HEK293 (cell line): ENCODE data around the gene GM2A.

ENCODE experiments used
- CTCF ChIA-PET: fragments of 350-600 bp; formaldehyde crosslinking; extraction: SDS; loops from one replicate; lab custom pipeline; 2021; ENCODE audit warnings: antibody characterized with exemption; lab: Yijun Ruan, JAX
- POLR2A ChIA-PET: fragments of 300-600 bp; formaldehyde crosslinking; extraction: SDS; loops from one replicate; lab custom pipeline; 2020; ENCODE audit warnings: antibody characterized with exemption, inconsistent platforms; lab: Yijun Ruan, JAX
- H3K27ac ChIP-seq: fragments of 200-500 bp; sonication (Bioruptor generic); 2 replicates; pipeline ENCODE4 v1.5.1; 2014; ENCODE audit warnings: low read depth, low read length, control low read depth, inconsistent platforms; ENCODE audit errors: extremely low read depth
- H3K36me3 ChIP-seq, 2 experiments: fragments of 200-500 bp in 1 of 2; sonication (Bioruptor generic) in 1 of 2; 1 replicate in 1 of 2; 2 replicates in 1 of 2; pipeline ENCODE4 v1.5.1; 2014 to 2017; ENCODE audit warnings: inconsistent platforms in 2 of 2, low read length in 2 of 2; ENCODE audit not compliant: control insufficient read depth in 2 of 2, insufficient read depth in 1 of 2
- H3K4me1 ChIP-seq: fragments of 200-500 bp; sonication (Bioruptor generic); 2 replicates; pipeline ENCODE4 v1.5.1; 2014; ENCODE audit warnings: mild to moderate bottlenecking, low read length, inconsistent platforms; ENCODE audit not compliant: control insufficient read depth, insufficient read depth
- H3K4me3 ChIP-seq: 2 replicates; pipeline ENCODE4 v1.5.1; 2011; ENCODE audit warnings: low read depth, mild to moderate bottlenecking, control low read depth, low read length, moderate library complexity
- H3K9me3 ChIP-seq: fragments of 200-500 bp; sonication (Bioruptor generic); 2 replicates; pipeline ENCODE4 v1.5.1; 2014; ENCODE audit warnings: low read depth, low read length, inconsistent platforms; ENCODE audit not compliant: control insufficient read depth, insufficient read depth
- HOXD13 ChIP-seq: sonication (generic); formaldehyde crosslinking; IDR thresholded peaks from 2 replicates; pipeline ENCODE4 v1.8.0; 2022; ENCODE audit warnings: missing genetic modification reagents, borderline replicate concordance
- KLF16 ChIP-seq: fragments of 450-650 bp; formaldehyde crosslinking; IDR thresholded peaks from 2 replicates; pipeline ENCODE4 v1.5.1; 2017; ENCODE audit warnings: missing biosample characterization, missing genetic modification characterization
- KLF9 ChIP-seq: fragments of 450-650 bp; formaldehyde crosslinking; IDR thresholded peaks from 2 replicates; pipeline ENCODE4 v1.5.1; 2016; ENCODE audit warnings: missing biosample characterization, missing genetic modification characterization, low read depth
- PRDM1 ChIP-seq: fragments of 450-650 bp; formaldehyde crosslinking; IDR thresholded peaks from 2 replicates; pipeline ENCODE4; 2016; ENCODE audit warnings: missing biosample characterization, missing genetic modification characterization
- SCRT2 ChIP-seq: fragments of 450-650 bp; formaldehyde crosslinking; IDR thresholded peaks from 2 replicates; pipeline ENCODE4 v1.5.1; 2016; ENCODE audit warnings: missing biosample characterization, missing genetic modification characterization
- TCF7L2 ChIP-seq: IDR thresholded peaks from 2 replicates; pipeline ENCODE4 v1.6.1; 2011; ENCODE audit warnings: low read depth, mild to moderate bottlenecking, inconsistent platforms, low read length, moderate library complexity, borderline replicate concordance
- ZBTB21 ChIP-seq: fragments of 450-650 bp; formaldehyde crosslinking; IDR thresholded peaks from 2 replicates; pipeline ENCODE4 v1.5.1; 2017; ENCODE audit warnings: missing biosample characterization, missing genetic modification characterization
- ZFP37 ChIP-seq: fragments of 450-650 bp; formaldehyde crosslinking; IDR thresholded peaks from 2 replicates; pipeline ENCODE4 v1.5.1; 2016; ENCODE audit warnings: missing biosample characterization, missing genetic modification characterization
- ZIC2 ChIP-seq: fragments of 450-650 bp; formaldehyde crosslinking; IDR thresholded peaks from 2 replicates; pipeline ENCODE4 v1.5.1; 2016; ENCODE audit warnings: missing biosample characterization, missing genetic modification characterization
- ZNF112 ChIP-seq: fragments of 450-650 bp; formaldehyde crosslinking; IDR thresholded peaks from 2 replicates; pipeline ENCODE4 v1.5.0; 2017; ENCODE audit warnings: missing biosample characterization, missing genetic modification characterization
- ZNF350 ChIP-seq: fragments of 450-650 bp; formaldehyde crosslinking; IDR thresholded peaks from 2 replicates; pipeline ENCODE4 v1.5.0; 2017; ENCODE audit warnings: missing biosample characterization, mild to moderate bottlenecking, missing genetic modification characterization
- ZNF521 ChIP-seq: fragments of 450-650 bp; formaldehyde crosslinking; IDR thresholded peaks from 2 replicates; pipeline ENCODE4 v1.5.1; 2017; ENCODE audit warnings: missing biosample characterization, mild to moderate bottlenecking, missing genetic modification characterization
- ZNF785 ChIP-seq: fragments of 450-650 bp; formaldehyde crosslinking; IDR thresholded peaks from 2 replicates; pipeline ENCODE4 v1.5.1; 2016; ENCODE audit warnings: missing biosample characterization, missing genetic modification characterization
- ZSCAN16 ChIP-seq: fragments of 450-650 bp; formaldehyde crosslinking; IDR thresholded peaks from 2 replicates; pipeline ENCODE4 v1.5.1; 2016; ENCODE audit warnings: missing biosample characterization, missing genetic modification characterization
- TF ChIP-seq, protein P1 (sequence below): fragments of 450-650 bp; formaldehyde crosslinking; IDR thresholded peaks from 2 replicates; pipeline ENCODE4 v1.5.1; 2016; ENCODE audit warnings: missing biosample characterization, missing genetic modification characterization, low read depth
- TF ChIP-seq, protein P2 (sequence below): fragments of 450-650 bp; formaldehyde crosslinking; IDR thresholded peaks from 2 replicates; pipeline ENCODE4 v1.5.1; 2016; ENCODE audit warnings: missing biosample characterization, missing genetic modification characterization, low read depth
- TF ChIP-seq, protein P3 (sequence below): fragments of 450-650 bp; formaldehyde crosslinking; IDR thresholded peaks from 2 replicates; pipeline ENCODE4 v1.5.1; 2017; ENCODE audit warnings: missing biosample characterization, missing genetic modification characterization
- TF ChIP-seq, protein P4 (sequence below): fragments of 450-650 bp; formaldehyde crosslinking; IDR thresholded peaks from 2 replicates; pipeline ENCODE4 v1.5.1; 2016; ENCODE audit warnings: missing biosample characterization, missing genetic modification characterization

Gene GM2A

DNA sequence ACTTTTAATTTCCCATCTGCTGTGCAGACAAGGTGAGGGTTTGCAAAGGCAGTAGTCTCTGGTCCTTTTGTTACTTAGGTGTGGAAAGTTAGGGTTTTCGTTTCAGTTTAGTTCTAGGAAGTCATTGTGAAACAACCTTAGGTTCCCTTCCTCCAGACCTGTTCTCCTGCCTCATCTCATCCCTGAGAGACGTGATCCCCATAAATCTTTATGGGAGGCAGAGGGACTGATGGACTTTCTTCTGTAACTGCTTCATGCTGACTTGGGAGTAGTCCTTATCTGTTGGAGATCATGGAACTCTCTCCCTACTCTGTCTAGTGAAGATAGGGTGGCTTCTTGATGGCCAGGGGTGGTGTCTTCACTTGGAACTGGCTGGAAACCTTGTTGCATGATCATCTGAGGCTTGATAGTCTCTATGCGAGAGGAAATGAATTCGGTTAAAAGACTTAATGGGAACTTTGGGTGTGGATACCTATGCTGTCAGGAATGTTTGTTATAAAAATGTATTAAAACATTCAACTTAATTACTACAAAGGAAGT lies 7.2 kb upstream of the GM2A start (continued):
- TF ChIP-seq, protein P1, sequence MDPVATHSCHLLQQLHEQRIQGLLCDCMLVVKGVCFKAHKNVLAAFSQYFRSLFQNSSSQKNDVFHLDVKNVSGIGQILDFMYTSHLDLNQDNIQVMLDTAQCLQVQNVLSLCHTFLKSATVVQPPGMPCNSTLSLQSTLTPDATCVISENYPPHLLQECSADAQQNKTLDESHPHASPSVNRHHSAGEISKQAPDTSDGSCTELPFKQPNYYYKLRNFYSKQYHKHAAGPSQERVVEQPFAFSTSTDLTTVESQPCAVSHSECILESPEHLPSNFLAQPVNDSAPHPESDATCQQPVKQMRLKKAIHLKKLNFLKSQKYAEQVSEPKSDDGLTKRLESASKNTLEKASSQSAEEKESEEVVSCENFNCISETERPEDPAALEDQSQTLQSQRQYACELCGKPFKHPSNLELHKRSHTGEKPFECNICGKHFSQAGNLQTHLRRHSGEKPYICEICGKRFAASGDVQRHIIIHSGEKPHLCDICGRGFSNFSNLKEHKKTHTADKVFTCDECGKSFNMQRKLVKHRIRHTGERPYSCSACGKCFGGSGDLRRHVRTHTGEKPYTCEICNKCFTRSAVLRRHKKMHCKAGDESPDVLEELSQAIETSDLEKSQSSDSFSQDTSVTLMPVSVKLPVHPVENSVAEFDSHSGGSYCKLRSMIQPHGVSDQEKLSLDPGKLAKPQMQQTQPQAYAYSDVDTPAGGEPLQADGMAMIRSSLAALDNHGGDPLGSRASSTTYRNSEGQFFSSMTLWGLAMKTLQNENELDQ (tag by site-specific recombination) = no peak
- no peak for TF ChIP-seq ZNF785 (tag by site-specific recombination)

DNA sequence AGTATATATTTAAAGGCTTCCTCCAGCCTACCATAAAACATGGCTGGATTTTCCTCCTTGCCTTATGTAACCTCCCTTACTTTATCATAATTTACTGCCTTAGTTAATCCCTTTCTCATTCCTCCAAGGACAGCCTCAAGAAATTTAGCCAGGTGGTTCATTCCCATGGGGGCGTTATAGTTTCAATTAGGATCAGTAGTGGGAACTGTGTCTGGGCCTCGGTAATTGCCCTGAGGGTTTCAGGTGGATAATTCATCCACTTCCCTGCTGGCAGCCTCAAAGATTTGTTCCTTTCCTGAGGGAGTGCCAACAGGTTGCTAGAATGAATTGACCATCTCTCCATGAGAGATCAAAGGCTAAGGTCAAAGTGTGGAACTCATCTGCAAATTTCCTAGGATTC lies 4.3 kb upstream of the GM2A start:
- no peaks in the 10 kb centered on the region for H3K9me3 ChIP-seq
- H3K36me3 ChIP-seq = no peaks in the 10 kb centered on the region
- no peak overlapping the region for H3K27ac ChIP-seq
- no peak overlapping the region for H3K4me3 ChIP-seq
- TF ChIP-seq SCRT2 = peak; percentile 49; the same call in 1 of the 2 replicates
- TF ChIP-seq ZBTB21 (tag by site-specific recombination) = no peak
- POLR2A ChIA-PET = interaction anchor here (1.3 kb wide), 1 partner anchor 25 kb away, joined by 4 read pairs; the partner anchor contains the start of gene CCDC69
- CTCF ChIA-PET = interaction anchor here (0.7 to 1.6 kb wide), 2 partner anchors 10 to 403 kb away, joined by 3 read pairs; no protein-coding TSS in a partner anchor
- H3K4me1 ChIP-seq = peaks cover 3% of the 10 kb centered on the region; the same call in 1 of the 2 replicates

DNA sequence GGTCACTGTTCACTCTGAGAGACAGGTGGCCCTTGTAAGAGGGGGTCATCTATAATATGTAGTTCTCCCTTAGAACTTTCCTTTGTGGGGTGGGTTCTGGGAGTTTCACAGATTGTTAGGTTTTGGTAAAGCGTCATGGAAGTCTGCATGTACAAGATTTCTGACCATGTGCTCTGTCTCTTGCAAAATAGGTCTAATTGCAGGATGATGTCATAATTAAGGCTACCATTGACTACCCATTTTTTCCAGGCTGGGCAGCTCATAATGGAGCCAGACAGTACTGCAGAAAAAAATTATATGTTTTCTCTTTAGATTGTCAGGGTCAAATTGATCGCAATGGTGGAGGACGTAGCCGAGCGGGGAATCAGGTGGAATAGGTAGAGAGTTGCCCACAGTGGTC lies 3.7 kb upstream of the GM2A start:
- ChIA-PET POLR2A (interaction anchor here (1.3 kb wide), 1 partner anchor 25 kb away, joined by 4 read pairs; the partner anchor contains the start of gene CCDC69), CTCF (no interaction called here)
- Histone ChIP-seq H3K36me3 (no peaks in the 10 kb centered on the region), H3K9me3 (no peaks in the 10 kb centered on the region), H3K4me3 (no peak overlapping the region), H3K27ac (no peak overlapping the region), H3K4me1 (peaks cover 3% of the 10 kb centered on the region; the same call in 1 of the 2 replicates)
- TF ChIP-seq, protein P2, sequence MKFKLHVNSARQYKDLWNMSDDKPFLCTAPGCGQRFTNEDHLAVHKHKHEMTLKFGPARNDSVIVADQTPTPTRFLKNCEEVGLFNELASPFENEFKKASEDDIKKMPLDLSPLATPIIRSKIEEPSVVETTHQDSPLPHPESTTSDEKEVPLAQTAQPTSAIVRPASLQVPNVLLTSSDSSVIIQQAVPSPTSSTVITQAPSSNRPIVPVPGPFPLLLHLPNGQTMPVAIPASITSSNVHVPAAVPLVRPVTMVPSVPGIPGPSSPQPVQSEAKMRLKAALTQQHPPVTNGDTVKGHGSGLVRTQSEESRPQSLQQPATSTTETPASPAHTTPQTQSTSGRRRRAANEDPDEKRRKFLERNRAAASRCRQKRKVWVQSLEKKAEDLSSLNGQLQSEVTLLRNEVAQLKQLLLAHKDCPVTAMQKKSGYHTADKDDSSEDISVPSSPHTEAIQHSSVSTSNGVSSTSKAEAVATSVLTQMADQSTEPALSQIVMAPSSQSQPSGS (tag by site-specific recombination) = peak; percentile 62; the same call in 1 of the 2 replicates
- no peak for TF ChIP-seq TCF7L2

DNA sequence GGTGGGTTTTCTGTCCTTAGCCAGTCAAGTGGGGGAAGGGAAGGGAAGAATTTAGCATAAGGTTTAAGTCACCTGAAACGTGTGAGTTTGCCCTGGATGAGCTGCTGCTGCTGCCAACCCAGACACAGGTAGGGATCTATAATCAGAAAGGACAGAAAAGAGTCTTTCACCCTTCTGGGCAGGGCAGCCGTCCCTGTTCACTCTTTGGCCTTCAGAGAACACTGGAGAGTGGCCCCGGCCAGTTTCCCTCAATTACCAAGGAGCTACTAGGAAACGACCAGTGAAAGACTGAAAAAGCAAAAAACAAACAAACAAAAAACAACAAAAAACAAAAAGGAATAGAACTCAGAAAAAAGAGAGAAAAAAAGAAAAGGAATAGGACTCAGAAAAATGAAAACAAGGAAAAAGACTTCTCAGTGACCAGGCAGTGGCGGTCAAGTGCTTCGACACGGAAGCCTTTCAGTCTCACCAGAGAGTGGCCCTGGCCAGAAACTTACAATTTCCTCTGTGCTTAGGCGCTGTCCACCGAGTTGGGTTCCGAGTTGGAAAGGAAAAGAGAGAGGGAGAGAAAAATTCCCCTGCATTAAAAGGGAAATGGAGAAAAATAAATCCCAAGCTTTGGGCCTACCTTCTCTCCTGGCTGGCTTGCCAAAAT lies 2.5 kb upstream of the GM2A start:
- H3K9me3 ChIP-seq = no peaks in the 10 kb centered on the region
- no peak overlapping the region for H3K4me3 ChIP-seq
- TF ChIP-seq PRDM1 (peak; percentile 57), ZIC2 (tag by site-specific recombination) (no peak), KLF16 (no peak), KLF9 (tag by site-specific recombination) (no peak), ZNF112 (tag by site-specific recombination) (no peak), HOXD13 (CRISPR knock-in tag) (no peak), ZNF521 (tag by site-specific recombination) (no peak), ZNF350 (tag by site-specific recombination) (no peak), ZFP37 (no peak), ZSCAN16 (tag by site-specific recombination) (no peak)
- TF ChIP-seq, protein P3, sequence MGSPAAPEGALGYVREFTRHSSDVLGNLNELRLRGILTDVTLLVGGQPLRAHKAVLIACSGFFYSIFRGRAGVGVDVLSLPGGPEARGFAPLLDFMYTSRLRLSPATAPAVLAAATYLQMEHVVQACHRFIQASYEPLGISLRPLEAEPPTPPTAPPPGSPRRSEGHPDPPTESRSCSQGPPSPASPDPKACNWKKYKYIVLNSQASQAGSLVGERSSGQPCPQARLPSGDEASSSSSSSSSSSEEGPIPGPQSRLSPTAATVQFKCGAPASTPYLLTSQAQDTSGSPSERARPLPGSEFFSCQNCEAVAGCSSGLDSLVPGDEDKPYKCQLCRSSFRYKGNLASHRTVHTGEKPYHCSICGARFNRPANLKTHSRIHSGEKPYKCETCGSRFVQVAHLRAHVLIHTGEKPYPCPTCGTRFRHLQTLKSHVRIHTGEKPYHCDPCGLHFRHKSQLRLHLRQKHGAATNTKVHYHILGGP (tag by site-specific recombination) = no peak
- TF ChIP-seq, protein P4, sequence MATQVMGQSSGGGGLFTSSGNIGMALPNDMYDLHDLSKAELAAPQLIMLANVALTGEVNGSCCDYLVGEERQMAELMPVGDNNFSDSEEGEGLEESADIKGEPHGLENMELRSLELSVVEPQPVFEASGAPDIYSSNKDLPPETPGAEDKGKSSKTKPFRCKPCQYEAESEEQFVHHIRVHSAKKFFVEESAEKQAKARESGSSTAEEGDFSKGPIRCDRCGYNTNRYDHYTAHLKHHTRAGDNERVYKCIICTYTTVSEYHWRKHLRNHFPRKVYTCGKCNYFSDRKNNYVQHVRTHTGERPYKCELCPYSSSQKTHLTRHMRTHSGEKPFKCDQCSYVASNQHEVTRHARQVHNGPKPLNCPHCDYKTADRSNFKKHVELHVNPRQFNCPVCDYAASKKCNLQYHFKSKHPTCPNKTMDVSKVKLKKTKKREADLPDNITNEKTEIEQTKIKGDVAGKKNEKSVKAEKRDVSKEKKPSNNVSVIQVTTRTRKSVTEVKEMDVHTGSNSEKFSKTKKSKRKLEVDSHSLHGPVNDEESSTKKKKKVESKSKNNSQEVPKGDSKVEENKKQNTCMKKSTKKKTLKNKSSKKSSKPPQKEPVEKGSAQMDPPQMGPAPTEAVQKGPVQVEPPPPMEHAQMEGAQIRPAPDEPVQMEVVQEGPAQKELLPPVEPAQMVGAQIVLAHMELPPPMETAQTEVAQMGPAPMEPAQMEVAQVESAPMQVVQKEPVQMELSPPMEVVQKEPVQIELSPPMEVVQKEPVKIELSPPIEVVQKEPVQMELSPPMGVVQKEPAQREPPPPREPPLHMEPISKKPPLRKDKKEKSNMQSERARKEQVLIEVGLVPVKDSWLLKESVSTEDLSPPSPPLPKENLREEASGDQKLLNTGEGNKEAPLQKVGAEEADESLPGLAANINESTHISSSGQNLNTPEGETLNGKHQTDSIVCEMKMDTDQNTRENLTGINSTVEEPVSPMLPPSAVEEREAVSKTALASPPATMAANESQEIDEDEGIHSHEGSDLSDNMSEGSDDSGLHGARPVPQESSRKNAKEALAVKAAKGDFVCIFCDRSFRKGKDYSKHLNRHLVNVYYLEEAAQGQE (tag by site-specific recombination) = peak; percentile 73
- ChIA-PET CTCF (interaction anchor here (0.6 to 2.2 kb wide), 2 partner anchors 12 to 463 kb away, joined by 3 to 7 read pairs; no protein-coding TSS in a partner anchor), POLR2A (no interaction called here)
- H3K27ac ChIP-seq = no peak overlapping the region
- no peaks in the 10 kb centered on the region for H3K36me3 ChIP-seq
- H3K4me1 ChIP-seq = peaks cover 3% of the 10 kb centered on the region; the same call in 1 of the 2 replicates
